ENCODE measurements around the gene AFMID.
"Not testable (repeated sequence)": the region's sequence is repeated elsewhere in the genome, so short reads cannot be mapped to it uniquely, and the experiment has no call there.

Gene AFMID, protein sequence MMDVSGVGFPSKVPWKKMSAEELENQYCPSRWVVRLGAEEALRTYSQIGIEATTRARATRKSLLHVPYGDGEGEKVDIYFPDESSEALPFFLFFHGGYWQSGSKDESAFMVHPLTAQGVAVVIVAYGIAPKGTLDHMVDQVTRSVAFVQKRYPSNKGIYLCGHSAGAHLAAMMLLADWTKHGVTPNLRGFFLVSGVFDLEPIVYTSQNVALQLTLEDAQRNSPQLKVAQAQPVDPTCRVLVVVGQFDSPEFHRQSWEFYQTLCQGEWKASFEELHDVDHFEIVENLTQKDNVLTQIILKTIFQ

DNA sequence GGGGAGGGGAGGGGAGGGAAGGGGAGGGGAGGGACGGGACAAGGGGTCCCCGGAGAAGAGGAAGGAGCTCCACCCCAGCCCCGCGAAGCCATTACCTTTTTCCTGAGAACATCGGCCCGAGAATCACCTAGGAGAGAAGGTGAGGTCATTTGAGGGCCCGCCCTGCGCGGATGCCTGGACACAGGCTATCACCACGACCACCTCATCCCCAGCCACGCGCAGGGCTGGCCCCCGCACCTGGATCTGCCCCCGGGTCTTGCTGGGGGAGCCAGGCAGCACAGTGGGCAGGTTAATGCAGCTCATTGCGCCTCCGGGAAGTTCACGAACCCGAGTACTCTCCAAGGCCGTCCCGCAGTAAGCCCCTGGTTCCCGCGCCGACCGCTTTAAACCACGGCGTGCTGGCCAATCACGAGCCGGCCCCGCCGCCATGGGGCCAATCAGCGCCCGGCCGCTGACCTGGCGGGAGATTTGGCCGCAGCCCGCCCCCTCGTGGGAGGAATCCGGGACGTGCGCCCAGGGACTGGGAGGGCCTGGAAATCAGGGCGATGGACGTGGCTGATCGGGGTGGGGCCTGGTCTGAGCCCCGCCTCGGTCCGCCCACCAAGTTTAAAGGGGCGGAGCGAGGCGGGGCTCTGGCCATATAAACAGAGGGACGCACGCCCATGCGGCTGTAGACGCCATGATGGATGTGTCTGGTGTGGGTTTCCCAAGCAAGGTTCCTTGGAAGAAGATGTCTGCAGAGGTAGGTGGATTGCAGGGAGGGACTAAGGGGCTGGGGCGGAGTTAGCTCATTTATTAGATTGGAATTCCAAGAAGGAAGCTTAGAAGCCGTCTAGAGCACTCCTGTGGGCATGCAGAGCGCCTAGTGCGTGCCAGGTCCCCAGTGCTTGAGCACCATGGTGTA lies at the start of gene AFMID, which contains the start of gene TK1:
Gene AFMID, plus strand, starts transcription at position 671 of the 904 bp plus-strand sequence. Its CDS starts 9 bp downstream, at position 680.
Gene TK1, minus strand, starts transcription at position 361 of the 904 bp plus-strand sequence. Its CDS starts 58 bp downstream, at position 303.
- peak; percentile 99 for DNase-seq

DNA sequence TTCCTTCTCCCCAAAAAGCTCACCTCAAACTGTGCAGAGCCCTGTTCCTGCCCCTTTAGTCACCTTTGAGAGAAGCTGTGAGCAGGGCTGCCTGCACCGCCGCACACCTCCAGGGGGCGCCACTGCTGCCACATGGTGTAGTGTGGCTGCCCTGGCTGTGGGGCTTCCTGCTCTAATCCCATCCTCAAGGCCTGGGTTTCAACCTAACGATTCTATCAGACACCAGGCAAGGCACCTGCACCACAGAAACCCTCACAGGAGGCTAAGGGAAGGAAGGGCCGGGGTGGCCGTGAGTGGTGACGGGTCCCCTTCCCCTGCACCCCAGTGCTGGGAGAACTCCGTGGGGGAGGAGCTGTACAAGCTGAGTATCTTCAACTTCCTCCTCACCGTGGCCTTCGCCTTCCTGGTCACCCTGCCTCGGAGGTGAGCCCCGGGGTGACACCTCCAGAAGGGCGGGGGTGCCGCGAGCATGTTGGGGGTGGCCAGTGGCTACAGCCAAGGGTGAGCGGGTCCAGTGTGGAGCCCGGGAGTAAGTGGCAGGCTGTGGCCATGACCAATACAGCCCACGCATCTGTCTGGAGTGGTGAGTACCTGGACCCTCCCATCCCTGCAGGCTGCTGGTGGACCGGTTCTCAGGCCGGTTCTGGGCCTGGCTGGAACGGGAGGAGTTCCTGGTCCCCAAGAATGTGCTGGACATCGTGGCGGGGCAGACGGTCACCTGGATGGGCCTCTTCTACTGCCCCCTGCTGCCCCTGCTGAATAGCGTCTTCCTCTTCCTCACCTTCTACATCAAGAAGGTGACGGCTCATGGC lies 49.6 kb upstream of the AFMID start:
- DNase-seq: peak; percentile 72 to 76

DNA sequence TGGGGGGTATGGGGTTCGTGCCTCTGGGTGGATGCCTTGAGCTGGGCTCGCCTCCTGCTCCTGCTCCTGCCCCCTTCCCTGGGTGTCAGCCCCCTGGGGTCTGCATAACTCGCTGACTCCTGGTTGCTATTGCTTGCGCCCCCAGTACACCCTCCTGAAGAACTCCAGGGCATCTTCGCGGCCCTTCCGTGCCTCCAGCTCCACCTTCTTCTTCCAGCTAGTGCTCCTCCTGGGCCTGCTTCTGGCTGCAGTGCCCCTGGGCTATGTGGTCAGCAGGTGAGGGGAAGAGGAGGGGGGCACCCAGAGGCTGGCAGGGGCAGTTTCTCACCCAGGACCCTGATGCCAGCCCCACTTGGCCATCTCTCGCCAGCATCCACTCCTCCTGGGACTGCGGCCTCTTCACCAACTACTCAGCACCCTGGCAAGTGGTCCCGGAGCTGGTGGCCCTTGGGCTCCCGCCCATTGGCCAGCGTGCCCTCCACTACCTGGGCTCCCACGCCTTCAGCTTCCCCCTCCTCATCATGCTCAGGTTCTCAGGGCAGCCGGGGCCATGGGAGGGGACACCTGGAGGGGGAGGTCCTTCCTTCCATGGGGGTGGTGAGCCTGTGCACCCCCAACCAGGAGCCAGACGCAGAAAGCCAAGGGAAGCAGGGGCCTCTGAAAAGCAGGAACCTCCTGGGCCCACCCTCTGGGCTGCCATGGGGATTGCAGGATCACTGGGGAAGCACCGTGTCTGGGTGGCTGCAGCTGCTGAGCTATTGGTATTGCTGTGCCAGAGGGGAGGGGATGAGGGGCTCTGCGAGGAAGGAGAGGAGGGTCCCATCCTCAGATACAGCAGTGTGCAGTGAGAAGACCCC lies 48.7 kb upstream of the AFMID start:
- no peak for DNase-seq

DNA sequence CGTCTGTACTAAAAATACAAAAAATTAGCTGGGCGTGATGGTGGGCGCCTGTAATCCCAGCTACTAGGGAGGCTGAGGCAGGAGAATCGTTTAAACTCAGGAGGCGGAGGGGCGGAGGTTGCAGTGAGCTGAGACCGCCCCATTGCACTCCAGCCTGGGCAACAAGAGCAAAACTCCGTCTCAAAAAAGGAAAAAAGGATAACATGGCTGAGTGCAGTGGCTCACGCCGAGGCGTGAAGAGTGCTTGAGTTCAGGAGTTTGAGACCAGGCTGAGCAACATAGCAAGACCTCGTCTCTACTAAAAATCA lies 47.3 kb upstream of the AFMID start:
- DNase-seq: not testable (repeated sequence)

DNA sequence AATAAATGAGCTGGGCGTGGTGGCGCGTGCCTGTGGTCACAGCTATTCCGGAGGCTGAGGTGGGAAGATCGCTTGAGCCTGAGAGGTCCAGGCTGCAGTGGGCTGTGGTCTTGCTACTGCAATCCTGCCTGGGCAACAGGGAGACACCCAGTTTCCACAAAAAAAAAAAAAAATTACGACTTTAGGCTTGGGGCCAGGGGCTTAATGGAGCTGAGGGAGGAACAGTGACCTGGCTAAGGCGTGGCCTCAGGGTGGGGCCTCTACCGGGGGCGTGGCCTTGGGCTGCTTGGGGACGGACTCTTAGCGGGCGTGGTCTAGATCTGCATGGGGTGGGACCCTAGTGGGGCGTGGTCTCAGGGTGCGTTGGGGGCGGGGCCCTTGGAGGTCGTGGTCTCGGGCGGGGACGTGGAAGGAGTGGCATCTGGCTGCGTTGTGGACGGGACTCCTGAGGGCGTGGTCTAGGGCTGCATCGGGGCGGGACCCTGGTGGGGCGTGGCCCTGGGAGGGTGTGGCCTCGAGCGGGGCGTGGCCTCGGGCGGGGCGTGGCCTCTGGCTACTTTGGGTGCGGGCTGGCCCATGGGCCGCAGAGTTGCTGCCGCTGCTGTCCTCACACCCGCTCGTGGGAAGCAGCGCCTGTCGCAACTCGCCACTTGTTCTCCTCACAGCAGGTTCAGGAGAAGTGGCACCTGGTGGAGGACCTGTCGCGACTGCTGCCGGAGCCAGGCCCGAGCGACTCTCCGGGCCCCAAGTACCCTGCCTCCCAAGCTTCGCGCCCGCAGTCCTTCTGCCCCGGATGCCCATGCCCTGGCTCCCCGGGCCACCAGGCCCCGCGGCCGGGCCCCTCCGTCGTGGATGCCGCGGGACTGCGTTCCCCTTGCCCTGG lies 46.8 kb upstream of the AFMID start:
- peak; percentile 99 for DNase-seq

DNA sequence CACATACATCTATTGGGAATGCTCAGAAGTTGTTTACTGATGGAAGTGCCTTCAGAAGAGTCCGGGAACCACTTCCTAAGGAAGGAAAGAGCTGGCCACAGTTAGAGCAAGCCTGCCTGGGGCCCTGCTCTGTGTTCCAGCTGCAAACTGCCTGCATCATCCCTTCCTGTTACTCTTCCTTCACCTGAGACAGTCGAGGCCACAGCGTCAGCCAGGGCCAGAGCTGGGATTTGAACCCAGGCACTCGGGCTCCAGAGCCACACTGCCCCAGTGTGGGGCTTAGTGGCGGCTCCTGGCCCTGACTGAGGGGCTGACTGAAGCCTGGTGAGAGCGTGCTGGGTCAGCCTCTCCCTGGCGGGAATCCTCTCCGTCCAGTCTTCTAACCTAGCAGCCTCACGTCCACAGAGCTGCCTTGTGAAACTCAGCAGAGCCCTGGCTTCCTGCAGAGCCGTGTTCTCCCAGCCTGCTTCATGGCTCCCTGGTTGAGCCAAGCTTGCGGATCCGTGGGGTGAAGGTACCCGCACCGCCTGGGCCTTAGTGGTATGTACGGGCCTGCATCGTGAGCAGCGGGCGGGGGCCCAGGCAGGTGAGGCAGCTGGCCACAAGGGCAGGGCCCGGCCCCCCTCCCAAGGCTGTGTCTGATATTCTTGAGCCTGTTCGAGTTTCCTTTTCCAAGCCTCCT lies 45.6 kb upstream of the AFMID start:
- DNase-seq: no peak

DNA sequence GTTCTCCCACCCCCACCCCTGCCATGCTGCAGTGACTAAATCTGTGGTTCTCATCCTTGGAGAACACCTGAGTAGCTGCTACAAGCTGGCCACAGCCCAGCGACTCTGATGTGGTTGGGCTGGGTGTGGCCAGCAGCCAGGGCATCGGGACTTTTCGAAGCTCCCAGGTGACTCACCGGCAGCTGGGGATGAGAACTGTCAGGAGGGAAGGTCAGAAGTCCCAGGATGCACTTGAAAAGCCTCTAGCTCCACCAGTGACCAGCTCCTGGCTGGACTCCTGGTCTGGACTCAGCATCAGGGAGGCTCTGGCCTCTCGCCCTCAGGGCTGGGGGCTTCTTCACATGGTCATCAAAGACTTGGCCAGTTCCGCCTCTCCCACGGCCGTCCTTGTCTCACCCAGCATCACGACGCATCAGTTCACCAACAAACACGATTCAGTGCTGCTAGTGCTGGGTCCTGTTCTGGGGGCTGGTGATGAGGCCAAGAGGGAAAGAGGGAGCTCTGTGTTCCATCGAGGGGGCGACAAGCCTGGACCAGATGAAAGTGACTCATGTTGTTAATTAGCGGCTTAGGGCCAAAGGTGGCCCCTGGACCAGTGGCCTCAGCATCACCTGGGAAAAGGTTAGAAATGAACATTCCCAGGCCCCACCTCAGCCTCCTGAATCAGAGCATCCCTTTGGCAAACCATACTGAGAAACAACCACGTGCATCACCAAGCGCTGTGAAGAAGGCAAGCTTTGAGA lies 44.9 kb upstream of the AFMID start:
- DNase-seq: no peak

DNA sequence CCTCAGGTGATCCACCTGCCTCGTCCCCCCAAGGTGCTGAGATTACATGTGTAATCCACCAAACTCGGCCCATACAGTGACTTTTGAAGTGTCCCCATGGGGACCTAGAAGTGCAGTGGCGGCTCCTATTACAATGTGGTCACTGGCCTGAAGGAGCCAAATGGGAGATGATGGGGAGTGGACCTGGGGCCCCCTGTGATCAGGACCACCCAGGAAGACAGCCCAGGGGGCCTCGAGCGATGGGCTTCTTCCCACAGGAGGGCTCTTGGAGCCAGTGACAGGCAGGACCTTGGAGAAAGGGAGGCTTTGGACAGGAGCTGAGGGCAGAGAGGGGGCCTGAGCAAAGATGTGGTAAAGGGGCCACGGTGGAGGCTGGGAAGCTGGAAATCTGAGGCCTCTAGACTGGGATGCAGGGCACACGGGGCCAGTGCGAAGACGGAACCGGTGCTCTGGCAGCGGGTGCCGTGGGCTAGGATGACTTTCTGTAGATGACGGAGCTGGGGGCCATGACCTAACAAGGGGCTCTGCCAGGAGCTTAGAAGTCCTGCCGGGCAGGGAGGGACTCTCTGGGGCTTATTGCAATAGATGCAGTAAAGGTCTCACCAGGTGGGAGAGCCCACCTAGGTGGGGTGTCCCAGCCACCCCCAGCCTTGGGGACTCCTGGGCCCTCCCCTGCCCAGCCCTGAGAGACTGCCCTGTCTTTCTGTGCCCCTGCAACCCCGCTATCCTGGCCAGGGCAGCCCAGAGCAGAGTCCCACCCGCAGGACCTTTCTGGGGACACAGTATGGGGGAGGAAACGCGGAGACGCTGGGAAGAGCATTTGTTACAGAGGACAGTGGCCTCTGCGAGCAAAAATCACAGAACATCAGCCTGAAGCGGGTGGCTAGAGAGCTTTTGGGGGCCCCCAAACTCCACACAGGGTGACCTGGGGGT lies 43.7 kb upstream of the AFMID start:
- DNase-seq: no peak

DNA sequence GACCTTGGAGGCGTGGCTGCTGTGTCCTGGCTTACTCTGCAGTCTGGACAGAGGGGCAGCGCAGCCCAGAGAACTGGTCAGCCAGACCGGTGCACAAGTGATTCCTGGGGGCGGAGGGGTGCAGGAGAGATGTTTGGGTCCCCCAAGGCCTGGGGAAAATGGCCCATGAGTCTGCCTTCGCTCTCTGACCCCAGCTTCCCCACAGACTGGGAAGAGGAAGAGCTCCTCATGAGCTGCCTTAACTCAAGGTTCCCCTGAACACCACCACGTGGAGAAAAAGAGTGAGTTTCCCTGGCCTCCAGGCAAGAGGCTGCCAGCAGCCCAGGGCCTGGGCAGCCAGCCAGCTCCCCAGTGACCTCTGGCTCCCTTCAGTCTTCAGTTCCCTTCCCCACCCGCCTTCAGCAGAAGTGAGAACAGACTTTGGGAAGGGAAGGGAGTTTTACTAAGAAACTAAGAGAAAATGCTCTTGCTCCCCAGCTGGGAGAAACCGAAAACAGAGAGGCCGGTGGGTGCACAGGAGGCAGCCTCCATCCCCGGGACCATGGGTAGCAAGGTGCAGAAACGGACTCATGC lies 42.9 kb upstream of the AFMID start:
- DNase-seq: no peak

DNA sequence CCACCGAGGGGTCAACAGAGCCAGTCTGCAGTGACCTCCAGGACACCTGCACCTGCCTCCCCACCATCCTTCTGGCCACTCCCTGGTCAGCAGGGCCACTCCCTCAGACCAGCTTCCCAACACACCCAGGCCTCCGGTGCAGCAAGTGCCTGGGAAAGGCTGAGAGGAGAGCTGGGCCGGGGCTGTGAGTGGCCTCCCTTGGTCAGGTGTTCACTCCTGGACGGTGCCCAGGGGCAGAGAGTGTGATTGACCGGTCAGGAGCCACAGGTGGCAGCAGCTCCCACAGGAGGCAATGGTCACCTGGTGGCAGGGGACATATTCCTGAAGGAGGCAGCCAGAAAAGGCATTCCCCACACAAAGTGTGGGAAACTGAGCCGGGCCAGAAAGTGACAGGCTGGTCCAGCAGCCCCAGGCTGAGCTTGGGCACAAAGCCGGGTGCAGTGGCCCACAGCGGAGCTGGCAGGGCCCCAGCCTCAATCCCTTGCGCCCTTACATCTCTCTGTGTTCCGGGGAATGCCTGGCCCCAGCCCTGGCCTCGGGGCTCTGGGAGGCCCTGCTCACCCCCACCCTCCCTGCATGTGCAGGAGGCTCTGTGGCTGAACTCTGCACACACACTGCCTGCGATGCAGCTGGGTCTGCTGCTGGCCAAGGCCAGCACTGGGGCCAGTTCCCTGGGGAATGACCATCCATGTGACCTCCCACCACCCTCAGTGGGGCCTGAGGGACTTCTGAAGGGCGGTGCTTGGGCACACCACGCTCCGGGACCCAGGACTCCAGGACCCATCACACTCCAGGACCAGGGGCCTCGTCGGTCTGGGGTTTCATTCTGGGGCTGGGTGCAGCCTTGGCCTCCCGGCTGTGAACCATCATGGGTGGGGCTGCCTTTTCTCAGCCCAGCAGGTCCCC lies 42.2 kb upstream of the AFMID start:
- DNase-seq: no peak

DNA sequence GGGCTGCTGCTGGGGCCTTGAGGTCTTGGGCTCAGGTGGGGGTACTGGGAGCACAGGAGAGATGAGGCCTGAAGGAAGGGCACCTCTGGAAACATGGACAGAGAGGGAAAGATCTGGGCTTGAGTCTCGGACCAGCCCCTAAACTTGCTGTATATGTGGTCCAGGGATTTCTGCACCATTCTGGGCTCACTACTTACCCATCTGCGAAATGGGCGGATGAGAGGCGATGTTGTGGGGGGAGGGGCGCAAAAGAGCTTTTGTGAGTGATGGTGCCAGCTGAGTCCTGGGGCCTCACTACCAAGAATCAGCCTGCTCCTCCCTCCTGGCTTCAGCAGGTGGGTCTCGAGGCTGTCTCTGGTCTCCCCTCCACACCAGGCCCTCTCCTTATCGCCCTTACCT lies 40.7 kb upstream of the AFMID start:
- no peak for DNase-seq

DNA sequence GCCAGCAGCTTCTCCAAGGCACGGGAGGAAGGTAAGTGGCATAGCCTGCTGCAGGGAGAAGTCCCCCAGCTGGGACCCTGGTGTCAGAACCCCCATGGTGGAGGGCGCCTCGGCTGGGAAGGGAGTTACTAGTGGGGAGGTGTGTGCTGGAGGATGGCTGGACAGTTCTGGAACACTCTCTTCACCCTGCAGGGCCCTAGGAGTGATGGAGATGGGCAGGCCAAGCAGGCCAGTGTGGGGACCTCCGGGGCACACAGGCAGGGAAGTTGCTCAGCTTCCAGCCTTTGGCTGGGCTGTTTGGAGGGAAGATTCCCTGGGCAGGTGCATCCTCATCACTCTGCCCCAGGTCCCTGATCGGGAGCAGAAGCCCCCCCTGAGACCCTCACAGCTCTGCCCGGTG lies 40.3 kb upstream of the AFMID start:
- DNase-seq: no peak

DNA sequence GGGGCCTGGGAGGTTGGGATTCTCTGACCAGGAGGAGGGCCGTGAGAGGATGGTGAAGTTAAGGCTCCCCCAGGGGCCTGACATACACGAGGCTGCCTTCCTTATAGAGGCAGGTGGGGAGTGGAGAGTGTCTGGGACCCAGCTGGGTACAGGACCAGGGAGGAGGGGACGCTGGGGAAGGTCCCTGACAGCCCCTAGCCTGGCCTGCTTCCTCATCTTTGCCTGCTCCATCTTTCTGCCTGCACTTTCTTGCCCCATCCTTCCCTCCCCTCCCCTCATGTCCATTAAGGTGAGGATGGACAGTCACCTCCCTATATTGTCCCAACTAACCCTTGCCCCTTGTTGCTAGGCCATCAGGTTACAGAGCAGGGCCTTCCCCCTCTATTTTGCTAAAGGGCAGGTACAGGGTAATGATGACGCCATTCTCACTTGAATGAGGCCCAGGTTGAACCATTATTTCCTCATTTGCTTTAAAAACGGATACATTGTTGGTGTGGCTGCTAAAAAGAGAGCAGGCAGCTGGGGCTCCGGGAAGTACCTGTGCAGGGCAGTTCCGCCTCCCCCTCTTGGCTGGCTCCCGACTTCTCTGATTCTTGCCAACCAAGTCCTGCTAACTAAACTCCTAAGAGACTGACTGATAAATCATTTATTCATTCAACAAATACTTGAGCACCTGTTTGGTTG lies 39.7 kb upstream of the AFMID start:
- no peak for DNase-seq

DNA sequence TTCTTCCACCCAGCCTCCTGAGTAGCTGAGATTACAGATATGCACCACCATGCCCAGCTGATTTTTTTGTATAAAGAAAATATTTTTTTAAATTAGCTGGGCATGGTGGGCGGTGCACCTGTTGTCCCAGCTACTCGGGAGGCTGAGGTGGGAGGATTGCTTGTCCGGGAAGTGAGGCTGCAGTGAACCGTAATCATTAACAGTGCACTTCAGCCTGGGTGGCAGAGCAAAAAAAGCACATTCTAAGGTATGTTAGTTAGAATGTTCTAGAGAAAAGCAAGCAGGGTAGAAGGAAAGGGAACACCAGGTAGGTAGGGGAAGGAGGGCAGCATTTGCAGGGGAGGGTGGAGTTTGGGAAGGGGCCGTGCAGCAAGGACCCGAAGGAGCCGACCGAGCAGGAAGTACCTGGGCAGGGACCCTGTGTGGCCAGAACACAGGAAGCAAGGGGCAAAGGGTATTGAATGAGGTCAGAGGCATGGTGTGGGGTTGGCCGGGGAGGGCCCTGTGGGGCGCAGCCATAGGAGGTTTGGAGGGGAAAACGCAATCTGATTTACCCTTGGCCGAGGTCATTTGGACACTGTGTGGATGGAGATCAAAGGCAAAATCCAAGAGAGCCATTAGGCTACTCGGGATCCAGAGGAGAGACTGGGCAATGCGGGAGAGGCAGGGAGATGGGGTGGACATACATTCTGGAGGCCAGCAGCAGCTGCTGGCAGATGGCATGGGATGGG lies 38.7 kb upstream of the AFMID start:
- no peak for DNase-seq

DNA sequence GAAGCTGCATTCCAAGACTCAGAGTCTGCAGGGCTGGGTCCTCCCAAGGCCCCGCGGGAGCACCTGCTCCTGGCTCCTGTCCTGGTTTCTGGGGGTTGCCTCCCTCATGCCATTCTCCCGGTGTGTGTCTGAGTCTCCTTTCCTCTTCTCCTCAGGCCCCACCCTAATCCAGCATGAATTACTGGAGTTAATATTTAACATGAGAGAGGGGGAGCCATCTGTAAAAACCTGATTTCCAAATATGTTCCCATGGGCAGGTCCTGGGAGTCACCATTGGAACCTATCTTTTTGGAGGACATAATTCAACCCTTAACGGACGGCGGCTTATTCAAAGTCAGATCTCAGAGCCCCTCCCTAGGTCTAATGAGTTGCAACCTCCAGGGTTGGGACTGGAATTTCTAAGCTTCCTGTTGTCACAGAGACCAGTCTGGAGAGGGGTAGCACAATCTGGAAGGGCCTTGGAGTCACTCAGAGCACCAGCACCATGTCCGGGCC lies 35.6 kb upstream of the AFMID start:
- DNase-seq: no peak

Data from activated T-cell treated with anti-CD3 and anti-CD28 coated beads, Interleukin-2, amount 50 U/mL, for 48 hours (primary cell).